ENCODE results near the gene CLDN15.

- no peak for TF ChIP-seq CTCF (optimal IDR thresholded peaks at IDR 0.05 in 1 of 3, IDR thresholded peaks at IDR 0.05 in 1 of 3, conservative IDR thresholded peaks at IDR 0.05 in 1 of 3; ENCODE audit: extremely low read depth in 1 of 3, insufficient read depth in 2 of 3, low read length in 3 of 3)
- TF ChIP-seq EZH2 (IDR thresholded peaks at IDR 0.05; ENCODE audit: low read length), result no peak
These were observed 2.8 kb upstream of the CLDN15 start for GRCh38 chr7:101240226-101241014.

Measured in keratinocyte (primary cell).